HuH-7.5 (cell line): Measurements from ENCODE around the gene CLDN20.
"Not testable (repeated sequence)": the region's sequence is repeated elsewhere in the genome, so short reads cannot be mapped to it uniquely, and the experiment has no call there.

Experiments used
- DNase-seq: peaks from one replicate; pipeline ENCODE4 v3.0.0; 2011; ENCODE audit warnings: low spot score

The CLDN20 gene

GRCh38 chr6:155263373-155264063 is at the start of gene CLDN20:
TSS of gene CLDN20 (plus strand) at chr6:155264013. CDS start at chr6:155275720, 11,707 bp downstream.
- no peak for DNase-seq

GRCh38 chr6:155215906-155216305 is 47.9 kb upstream of the CLDN20 start:
- no peak for DNase-seq

DNA sequence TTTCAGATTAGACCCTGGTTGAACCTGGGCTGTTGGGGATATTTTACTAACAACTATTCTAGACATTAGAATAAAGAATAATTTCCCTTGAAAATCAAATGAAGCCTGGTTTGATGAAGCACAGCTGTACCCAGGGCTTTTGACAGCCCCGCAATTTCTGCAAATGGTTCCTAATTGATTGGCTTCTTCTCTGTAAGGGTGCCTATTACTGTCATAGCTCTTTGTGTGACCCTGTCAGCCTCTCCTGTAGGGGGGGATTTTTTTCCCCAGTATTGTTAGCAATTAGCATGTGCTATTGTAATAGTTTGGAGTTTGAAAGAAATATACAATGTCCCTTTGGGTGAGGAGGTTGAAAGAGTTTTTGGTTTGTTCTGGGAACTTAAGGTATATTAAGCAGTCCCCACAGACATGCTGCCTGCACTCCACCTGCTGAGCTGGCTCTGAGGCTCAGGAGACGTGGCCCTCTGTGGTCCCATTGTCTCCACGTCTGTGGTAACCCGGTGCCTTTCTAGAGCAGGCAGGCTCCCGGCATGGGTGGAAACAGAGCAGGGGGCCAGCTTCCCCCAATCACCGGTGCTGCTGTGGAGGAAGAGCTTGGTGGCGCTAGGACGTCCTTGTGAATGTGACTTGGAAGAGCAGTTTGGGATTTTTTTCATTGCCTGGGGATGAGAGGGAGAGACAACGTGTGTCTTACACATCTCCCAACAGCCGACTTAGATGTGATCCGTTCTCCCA is 47.3 kb upstream of the CLDN20 start:
- no peak for DNase-seq

DNA sequence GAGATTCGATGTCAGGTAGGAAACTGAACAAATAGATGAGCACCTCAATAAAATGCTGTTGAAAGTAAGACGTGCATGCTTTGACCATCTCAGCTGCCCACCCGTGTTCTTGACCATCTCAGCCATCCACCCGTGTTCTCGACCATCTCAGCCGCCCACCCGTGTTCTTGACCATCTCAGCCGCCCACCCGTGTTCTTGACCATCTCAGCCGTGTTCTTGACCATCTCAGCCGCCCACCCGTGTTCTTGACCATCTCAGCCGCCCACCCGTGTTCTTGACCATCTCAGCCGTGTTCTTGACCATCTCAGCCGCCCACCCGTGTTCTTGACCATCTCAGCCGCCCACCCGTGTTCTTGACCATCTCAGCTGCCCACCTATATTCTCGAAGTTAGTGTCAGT is 45.1 kb upstream of the CLDN20 start:
- DNase-seq, result not testable (repeated sequence)

DNA sequence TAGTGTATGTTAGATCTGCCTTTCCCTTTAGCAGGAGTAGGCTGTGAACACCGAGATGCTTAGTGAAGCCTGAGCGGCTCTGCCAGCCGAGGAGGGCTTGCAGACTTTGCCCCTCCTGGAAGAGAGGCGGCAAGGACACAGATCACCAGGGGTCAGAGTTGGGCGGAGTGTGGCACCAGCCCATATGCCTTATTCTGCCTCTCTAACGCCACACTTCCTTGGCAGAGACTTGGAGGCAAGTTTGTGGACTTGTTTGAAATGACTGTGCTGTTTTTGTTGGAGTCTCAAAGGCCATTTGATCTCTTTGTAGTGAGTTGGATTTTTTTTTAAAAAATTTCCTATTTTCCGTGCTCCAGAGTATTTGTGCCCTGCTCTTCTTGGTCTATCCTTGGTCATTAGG is 44.5 kb upstream of the CLDN20 start:
- no peak for DNase-seq

GRCh38 chr6:155219858-155220301 is 43.9 kb upstream of the CLDN20 start:
- no peak for DNase-seq

DNA sequence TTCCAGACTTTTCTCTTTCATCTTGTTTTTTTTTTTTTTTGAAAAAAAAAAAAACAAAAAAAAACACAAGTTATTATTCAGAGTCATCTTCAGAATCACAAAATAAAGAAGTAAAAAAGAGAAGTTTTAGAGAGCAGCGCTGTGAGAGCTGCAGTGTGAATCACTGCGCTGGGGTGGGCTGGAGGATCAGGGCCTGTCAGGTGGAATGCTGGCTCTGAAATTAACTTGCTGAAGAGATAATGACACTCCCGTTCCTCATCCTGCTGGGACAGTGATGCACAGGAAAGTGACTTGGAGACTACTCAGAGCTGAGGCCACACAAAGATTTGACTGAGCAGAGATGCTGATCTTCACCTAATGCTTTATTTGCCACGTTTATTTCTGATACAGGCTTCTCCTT is 42.7 kb upstream of the CLDN20 start:
- DNase-seq, result no peak

DNA sequence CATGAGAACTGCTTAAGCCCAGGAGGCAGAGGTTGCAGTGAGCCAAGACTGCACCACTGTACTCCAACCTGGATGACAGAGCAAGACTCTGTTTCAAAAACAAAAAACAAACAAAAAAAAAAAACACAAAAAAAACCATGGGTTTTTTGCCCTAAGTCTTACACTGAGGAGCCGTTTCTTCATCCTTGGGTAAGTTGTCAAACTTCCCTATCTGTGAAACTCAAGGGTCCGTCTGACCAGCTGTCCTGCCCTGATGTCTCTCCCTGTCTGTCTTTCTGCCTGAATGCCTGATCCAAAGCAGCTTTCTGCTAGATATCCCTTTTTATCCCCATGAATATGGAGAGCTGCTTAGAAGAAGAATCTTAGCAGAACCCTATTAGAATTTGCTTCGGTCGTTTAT is 41.3 kb upstream of the CLDN20 start:
- no peak for DNase-seq

DNA sequence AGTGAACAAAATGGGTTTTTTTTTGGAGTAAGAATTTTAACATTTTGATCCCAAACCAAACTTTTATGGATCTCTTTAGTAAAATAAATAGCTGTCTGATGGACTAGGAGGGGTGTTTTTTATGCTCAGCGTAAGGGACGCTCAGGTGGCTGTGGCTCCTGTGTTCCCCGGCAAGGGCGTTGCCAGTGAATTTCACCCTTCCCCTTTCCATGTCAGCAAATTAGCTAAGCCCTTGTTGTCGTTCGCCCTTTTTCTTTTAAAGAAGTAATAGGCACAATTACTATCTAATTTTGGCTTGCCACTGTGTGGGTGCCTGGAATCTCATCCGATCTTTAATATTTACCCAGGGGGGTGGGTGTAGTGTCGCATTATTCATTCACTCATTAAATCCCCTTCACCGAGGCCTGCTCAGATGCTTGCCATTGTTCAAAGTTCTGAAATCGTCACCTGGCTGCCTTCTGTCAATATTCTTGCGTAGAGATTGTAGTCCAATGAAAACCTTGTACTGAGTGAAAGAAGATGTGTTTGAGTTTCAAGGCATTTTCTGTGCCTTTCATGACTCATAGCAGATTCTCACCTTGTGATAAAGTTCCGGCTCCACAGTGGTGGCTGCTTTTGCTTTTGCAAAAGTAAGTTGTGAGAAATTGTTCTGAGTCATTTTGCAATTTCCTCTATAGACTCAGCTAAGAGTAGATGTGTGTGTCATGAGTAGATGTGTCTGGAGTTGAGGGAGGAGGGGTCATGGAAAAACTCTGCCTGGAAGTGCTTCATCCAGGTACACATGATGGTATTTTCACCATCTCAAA is 40.0 kb upstream of the CLDN20 start:
- DNase-seq, result no peak

GRCh38 chr6:155224618-155225017 is 39.2 kb upstream of the CLDN20 start:
- DNase-seq, result no peak

DNA sequence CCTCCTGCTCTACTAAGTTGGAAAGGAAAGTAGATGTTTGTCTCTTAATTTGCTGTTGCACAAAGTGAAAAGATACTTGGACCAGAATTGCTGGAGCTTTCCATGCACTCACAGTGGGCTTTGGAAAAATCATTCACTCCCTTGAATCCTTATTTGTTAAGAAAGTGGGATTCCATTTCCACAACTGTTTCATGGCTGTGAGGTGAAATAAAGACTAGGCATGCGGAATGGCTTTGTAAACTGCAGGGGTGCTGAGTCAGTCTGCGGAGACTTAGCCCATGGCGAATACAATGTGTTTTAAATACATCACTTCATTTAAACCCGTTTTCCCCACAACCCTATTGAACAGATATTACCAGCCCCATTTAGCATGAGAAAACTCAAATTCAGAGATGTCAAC is 36.8 kb upstream of the CLDN20 start:
- DNase-seq, result no peak

DNA sequence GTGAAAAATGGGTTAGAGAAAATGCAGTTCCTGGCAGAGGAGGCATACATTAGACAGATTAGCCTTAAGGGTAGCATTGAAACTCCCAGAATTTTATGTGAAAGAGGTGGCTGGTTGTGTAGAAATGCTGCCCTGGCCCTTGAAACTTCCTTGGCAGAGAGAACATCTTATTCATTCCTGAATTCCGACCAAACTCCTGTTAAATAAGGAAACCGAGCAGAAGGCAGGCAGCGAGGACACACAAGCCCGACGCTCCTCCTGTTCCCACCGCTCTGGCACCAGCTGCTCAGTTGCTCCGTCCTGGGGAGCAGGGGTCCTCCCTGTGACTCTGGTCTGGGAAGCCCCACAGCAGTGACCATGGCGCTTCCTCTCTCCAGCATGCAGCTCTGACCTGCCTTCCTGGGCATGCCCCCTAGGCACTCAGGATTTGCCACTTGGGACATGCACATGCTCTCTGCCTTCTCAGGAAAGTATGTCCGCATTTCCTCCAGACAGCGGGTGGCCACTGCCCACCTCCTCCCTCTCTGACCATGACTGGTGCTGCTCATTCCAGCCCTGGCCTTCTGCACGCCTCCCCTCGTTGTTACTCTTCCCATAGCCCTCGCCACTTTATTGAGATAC is 35.2 kb upstream of the CLDN20 start:
- DNase-seq, result no peak

- DNase-seq, result not testable (repeated sequence)
Measured at GRCh38 chr6:155230975-155231374, 32.8 kb upstream of the CLDN20 start.

- no peak for DNase-seq
Measured at GRCh38 chr6:155232848-155233247, 31.0 kb upstream of the CLDN20 start.

DNA sequence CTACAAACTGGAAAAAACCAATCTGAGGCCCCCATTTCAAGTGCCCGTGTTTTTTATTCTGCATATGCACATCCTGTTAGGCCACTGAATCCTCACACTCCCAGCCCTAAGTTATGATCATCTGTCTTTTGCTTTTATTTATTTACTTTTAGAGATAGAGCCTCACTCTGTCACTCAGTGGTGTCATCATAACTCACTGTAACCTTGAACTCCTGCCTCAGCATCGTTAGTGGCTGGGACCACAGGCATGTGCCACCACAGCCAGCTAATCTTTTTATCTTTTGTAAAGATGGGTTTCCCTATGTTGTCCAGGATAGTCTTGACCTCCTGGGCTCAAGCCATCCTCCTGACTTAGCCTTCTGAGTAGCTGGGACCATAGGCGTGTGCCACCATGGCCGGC is 29.6 kb upstream of the CLDN20 start:
- no peak for DNase-seq

GRCh38 chr6:155234687-155235086 is 29.1 kb upstream of the CLDN20 start:
- DNase-seq, result no peak

DNA sequence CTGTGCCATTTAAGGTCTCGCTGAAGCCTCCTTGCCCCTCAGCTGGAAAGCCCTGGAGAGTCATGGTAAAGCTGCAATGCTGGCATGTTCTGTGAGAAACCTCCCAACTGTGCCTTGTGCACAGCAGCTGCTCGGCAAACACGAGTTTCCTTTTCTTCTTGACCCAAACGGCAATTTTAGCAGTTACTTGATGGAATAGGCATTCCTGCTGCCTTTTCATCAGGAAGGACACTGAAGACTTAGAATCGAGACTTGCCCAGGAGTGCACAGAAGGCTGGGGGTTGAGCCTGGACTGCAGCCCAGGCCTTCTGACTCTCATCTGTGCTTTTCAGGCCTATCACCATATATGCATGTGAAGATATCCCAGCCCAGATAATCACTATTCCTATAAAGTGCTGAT is 28.7 kb upstream of the CLDN20 start:
- DNase-seq, result no peak

DNA sequence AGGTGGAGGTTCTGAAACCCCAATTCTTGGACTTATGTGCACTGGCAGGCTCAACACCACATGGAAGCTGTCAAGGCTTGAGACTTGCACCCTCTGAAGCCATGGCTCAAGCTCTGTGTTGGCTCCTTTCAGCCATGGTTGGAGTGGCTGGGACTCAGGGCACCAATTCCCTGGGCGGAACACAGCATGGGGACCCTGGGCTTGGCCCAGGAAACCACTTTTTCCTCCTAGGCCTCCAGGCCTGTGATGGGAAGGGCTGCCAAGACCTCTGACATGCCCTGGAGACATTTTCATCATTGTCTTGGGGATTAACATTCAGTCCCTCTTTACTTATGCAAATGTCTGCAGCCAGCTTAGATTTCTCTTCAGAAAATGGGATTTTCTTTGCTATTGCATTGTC is 26.2 kb upstream of the CLDN20 start:
- no peak for DNase-seq

- no peak for DNase-seq
Measured at GRCh38 chr6:155240905-155241600, 22.8 kb upstream of the CLDN20 start.

DNA sequence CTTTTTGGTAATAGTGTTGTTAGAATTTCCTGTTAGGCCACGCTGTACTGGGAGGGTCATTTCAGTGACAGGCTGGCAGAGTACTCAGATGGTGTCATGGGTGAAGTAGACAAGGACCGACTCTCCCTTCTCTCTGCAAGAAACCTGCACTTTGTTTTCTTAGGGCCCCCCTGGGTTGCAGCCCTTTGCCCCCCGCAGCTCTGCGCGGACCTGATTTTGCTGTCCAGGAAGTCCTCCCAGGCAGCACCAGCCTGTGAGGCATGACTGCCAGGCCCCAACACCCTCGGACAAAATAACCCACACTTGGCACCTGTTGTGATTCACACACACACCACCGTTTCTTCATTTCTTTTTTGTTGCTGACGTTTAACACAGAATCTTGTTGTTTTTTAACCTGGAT is 21.8 kb upstream of the CLDN20 start:
- no peak for DNase-seq

- no peak for DNase-seq
Measured at GRCh38 chr6:155244434-155244833, 19.4 kb upstream of the CLDN20 start.

DNA sequence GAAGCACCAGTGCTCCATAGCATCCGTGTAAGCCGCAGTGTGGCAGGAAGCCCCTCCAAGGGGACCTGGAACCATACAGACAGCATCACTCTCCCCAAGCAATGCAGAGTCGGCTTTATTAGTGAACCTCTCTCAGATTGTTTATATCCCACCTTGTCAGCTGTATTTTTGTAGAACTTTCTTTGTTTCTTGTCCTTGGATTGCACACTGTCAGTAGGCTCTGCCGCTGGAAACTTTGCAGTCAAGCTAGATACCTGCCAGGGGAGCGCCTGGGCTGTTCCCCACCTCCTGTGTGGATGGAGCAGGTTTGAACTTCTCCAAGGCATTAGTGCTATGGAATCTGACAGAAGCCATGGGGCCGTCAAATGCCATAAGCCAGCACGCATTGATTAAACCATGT is 18.6 kb upstream of the CLDN20 start:
- no peak for DNase-seq
